Posterior vena cava (tissue), 2 donors: ENCODE results near the gene EPHB6. TPM values are rescaled to one million over a fixed set of nuclear protein-coding genes. Genes with fewer than 3 reads are reported as not detected.

Experiments used
- DNase-seq: peaks from one replicate; pipeline ENCODE4 v3.0.0-alpha.2; 2020; ENCODE audit warnings: low spot score
- intact Hi-C, 2 donors: fragments of 100-400 bp; cut with DNase I; formaldehyde crosslinking; loops; one replicate each; pipeline versions ENCODE4 v1.14.1 to v1.14.2; 2022 to 2023
- total RNA-seq, 2 donors: library from RNA; stranded (reverse); fragmentation: NEBNext Ultra II Directional; extraction: Animal tissue kit (Norgen Biotek cat#: 25700); gene quantifications; one replicate each; pipeline ENCODE4 v1.2.1, GENCODE V29; 2021
- donor health status: DM: yes; HTN: yes; CAD: no.
- donor health status: DM: yes; HTN: yes; CAD: no.

Gene EPHB6
- total RNA-seq, 2 donors from 2014 or later = 11.9 to 33.5 TPM

- intact Hi-C loops = loop anchor here in 1 of 2 donors (1.0 kb wide), 1 partner anchor 28 kb away; the partner anchor contains the start of gene TRPV5
These were observed 50.9 kb downstream of the EPHB6 start for GRCh38 chr7:142905759-142906158.

GRCh38 chr7:142906643-142907042 lies 51.8 kb downstream of the EPHB6 start:
- DNase-seq = no peak
- intact Hi-C loops = loop anchor here in 1 of 2 donors (1.0 kb wide), 1 partner anchor 27 kb away; the partner anchor contains the start of gene TRPV5

More at GRCh38 chr7:142905759-142906158, 50.9 kb downstream of the EPHB6 start:
- no peak for DNase-seq

GRCh38 chr7:142908290-142908689 lies 53.4 kb downstream of the EPHB6 start:
- intact Hi-C loops = no loop called here
- DNase-seq = no peak

- intact Hi-C loops = no loop called here
- no peak for DNase-seq
These were observed 54.3 kb downstream of the EPHB6 start for GRCh38 chr7:142908921-142909890.

- no peak for DNase-seq
- intact Hi-C loops = no loop called here
These were observed 55.2 kb downstream of the EPHB6 start for GRCh38 chr7:142910031-142910433.

- intact Hi-C loops = no loop called here
- DNase-seq = no peak
These were observed 55.6 kb downstream of the EPHB6 start for GRCh38 chr7:142910481-142910880.

GRCh38 chr7:142913051-142913450 lies 58.2 kb downstream of the EPHB6 start:
- intact Hi-C loops = no loop called here
- DNase-seq = no peak

- intact Hi-C loops = no loop called here
- DNase-seq = no peak
These were observed 58.7 kb downstream of the EPHB6 start for GRCh38 chr7:142913566-142913965.

- no peak for DNase-seq
- intact Hi-C loops = no loop called here
These were observed 59.2 kb downstream of the EPHB6 start for GRCh38 chr7:142914121-142914520.

GRCh38 chr7:142915315-142915714 lies 60.4 kb downstream of the EPHB6 start:
- no peak for DNase-seq
- intact Hi-C loops = no loop called here

GRCh38 chr7:142916508-142916907 lies 61.6 kb downstream of the EPHB6 start:
- no peak for DNase-seq

GRCh38 chr7:142917447-142917846 lies 62.6 kb downstream of the EPHB6 start:
- no peak for DNase-seq
- intact Hi-C loops = no loop called here

More at GRCh38 chr7:142916508-142916907, 61.6 kb downstream of the EPHB6 start:
- intact Hi-C loops = no loop called here

- DNase-seq = no peak
- intact Hi-C loops = no loop called here
These were observed 64.0 kb downstream of the EPHB6 start for GRCh38 chr7:142918901-142919300.

GRCh38 chr7:142919656-142920055 lies 64.8 kb downstream of the EPHB6 start:
- DNase-seq = no peak
- intact Hi-C loops = no loop called here

Other genes with a start within 250 kb of the EPHB6 start
- 1 to 10 TPM in 1 of 2 donors, not detected in 1; 7.8 TPM for gene PRSS1, start 105.6 kb upstream of the EPHB6 start, total RNA-seq
- gene PRSS2, start 84.1 kb upstream of the EPHB6 start, total RNA-seq = 1 to 10 TPM; 1.9 to 9.0 TPM
- not detected for gene TRPV6, start 30.7 kb downstream of the EPHB6 start, total RNA-seq
- gene TRPV5, start 78.7 kb downstream of the EPHB6 start, total RNA-seq = not detected
- gene LLCFC1, start 84.4 kb downstream of the EPHB6 start, total RNA-seq = not detected
- 1 to 10 TPM in 1 of 2 donors, under 1 TPM in 1; 0.67 to 1.2 TPM for gene KEL, start 107.3 kb downstream of the EPHB6 start, total RNA-seq
- not detected for gene OR9A2, start 172.1 kb downstream of the EPHB6 start, total RNA-seq
- not detected for gene OR6V1, start 197.3 kb downstream of the EPHB6 start, total RNA-seq